Ishikawa (cell line): ENCODE data around the gene TRPM3.

ENCODE experiments used
- CEBPB ChIP-seq: IDR thresholded peaks from 2 replicates; pipeline ENCODE4 v1.6.1; 2012
- CREB1 ChIP-seq: IDR thresholded peaks from 2 replicates; pipeline ENCODE4 v1.6.1; 2012; ENCODE audit warnings: low read depth
- EGR1 ChIP-seq: IDR thresholded peaks from 2 replicates; pipeline ENCODE4 v1.6.1; 2012
- EP300 ChIP-seq: IDR thresholded peaks from 2 replicates; pipeline ENCODE4 v1.6.1; 2012; ENCODE audit warnings: borderline replicate concordance
- NFIC ChIP-seq: IDR thresholded peaks from 2 replicates; pipeline ENCODE4 v1.6.1; 2012
- RAD21 ChIP-seq: IDR thresholded peaks from 2 replicates; pipeline ENCODE4 v1.6.1; 2012; ENCODE audit warnings: low read depth
- REST ChIP-seq: IDR thresholded peaks from 2 replicates; pipeline ENCODE4 v1.6.1; 2012; ENCODE audit warnings: low read depth, mild to moderate bottlenecking
- TAF1 ChIP-seq: IDR thresholded peaks from 2 replicates; pipeline ENCODE4 v1.6.1; 2012; ENCODE audit warnings: low read depth, mild to moderate bottlenecking
- TCF12 ChIP-seq: IDR thresholded peaks from 2 replicates; pipeline ENCODE4 v1.6.1; 2012; ENCODE audit warnings: low read depth
- TEAD4 ChIP-seq: IDR thresholded peaks from 2 replicates; pipeline ENCODE4 v1.6.1; 2012
- YY1 ChIP-seq: IDR thresholded peaks from 2 replicates; pipeline ENCODE4 v1.6.1; 2012; ENCODE audit warnings: low read depth
- ZBTB7A ChIP-seq: IDR thresholded peaks from 2 replicates; pipeline ENCODE4 v1.6.1; 2012; ENCODE audit warnings: low read depth
- TF ChIP-seq, protein P1 (sequence below): IDR thresholded peaks from 2 replicates; pipeline ENCODE4 v1.6.1; 2012
- TF ChIP-seq, protein P2 (sequence below): IDR thresholded peaks from 2 replicates; pipeline ENCODE4 v1.6.1; 2012

TRPM3 gene

DNA sequence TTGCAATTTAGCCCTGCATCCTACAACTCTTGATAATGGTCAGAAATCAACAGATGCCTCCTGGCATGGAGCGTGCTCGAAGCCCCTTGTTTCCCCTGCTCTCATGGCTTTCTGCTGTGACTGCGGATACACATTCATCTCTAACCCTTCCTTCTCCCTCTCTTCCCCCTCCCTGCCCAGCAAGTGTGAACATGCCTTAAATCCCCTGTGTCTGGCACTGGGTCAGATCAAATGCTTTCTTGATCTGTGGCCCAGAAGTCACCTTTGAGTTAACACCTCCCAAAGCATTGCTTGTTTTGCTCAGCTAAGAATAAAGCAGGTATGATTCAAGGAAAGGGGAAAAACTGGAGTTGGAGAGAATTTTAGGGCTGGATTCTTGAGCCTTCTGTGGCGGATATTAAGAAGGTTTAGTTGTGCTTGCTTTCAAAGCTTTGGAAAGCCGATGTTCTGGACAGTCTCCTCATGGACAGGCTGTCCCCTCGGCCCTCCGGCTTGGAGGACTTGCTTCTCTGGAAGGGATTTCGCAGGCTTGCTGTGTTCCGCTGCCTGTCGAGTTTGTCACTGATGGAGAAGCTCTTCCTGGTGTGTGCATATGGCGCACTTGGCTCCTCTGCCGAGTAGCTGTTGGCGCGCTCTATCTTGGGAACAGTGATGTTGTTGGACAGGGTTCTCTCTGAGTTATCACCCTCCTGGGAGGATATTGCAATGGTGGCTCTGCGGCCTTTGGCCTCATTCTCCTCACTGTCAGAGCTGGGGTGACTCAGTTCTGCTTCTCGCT lies 585.7 kb downstream of the TRPM3 start:
- no peak for TF ChIP-seq EGR1
- TF ChIP-seq TAF1: no peak

DNA sequence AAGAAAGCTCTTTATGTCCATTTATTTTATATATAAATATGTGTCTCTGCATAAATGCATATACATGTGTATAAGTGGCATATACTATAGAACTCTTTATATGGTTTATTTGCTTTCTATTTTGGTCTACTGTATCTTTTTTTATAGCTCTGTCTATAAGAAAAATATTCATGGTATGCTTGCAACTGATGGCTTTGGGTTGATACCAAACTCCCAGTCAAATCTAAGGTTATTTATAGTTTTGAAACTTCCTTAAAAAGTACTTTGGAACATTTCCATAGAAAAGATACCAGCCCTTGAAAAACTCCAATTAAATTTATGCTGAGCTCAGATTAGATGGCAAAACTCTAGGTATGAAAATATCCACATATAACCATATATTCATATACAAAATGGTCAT lies 587.0 kb downstream of the TRPM3 start:
- TF ChIP-seq REST: no peak
- no peak for TF ChIP-seq RAD21
- no peak for TF ChIP-seq TEAD4
- TF ChIP-seq CEBPB: no peak
- TF ChIP-seq, protein P1, sequence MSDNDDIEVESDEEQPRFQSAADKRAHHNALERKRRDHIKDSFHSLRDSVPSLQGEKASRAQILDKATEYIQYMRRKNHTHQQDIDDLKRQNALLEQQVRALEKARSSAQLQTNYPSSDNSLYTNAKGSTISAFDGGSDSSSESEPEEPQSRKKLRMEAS: no peak
- no peak for TF ChIP-seq TCF12
- no peak for TF ChIP-seq ZBTB7A

DNA sequence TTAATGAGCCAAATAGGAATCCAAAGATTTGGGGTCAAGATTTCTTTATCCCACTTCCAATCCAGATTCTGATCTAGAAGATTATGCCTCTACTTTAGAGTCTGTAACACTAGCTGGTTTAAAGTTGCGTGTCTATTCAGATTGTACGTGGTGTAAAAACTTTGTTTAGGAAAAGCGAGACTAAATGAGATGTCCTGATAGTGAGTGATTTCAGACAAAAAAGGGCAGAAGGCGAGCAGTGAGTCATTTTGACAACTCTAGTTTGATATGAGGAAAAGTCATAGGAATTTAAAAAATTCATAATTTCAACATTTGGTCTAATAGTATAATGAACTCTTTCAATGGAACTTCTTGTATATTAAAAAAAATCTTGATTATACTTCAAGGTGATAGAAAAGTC lies 587.4 kb downstream of the TRPM3 start:
- TF ChIP-seq, protein P2, sequence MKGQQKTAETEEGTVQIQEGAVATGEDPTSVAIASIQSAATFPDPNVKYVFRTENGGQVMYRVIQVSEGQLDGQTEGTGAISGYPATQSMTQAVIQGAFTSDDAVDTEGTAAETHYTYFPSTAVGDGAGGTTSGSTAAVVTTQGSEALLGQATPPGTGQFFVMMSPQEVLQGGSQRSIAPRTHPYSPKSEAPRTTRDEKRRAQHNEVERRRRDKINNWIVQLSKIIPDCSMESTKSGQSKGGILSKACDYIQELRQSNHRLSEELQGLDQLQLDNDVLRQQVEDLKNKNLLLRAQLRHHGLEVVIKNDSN: no peak
- TF ChIP-seq, protein P1: no peak
- TF ChIP-seq YY1: no peak
- TF ChIP-seq NFIC: no peak
- TF ChIP-seq RAD21: no peak
- no peak for TF ChIP-seq ZBTB7A
- no peak for TF ChIP-seq TAF1
- TF ChIP-seq TEAD4: no peak
- no peak for TF ChIP-seq TCF12
- no peak for TF ChIP-seq CEBPB

DNA sequence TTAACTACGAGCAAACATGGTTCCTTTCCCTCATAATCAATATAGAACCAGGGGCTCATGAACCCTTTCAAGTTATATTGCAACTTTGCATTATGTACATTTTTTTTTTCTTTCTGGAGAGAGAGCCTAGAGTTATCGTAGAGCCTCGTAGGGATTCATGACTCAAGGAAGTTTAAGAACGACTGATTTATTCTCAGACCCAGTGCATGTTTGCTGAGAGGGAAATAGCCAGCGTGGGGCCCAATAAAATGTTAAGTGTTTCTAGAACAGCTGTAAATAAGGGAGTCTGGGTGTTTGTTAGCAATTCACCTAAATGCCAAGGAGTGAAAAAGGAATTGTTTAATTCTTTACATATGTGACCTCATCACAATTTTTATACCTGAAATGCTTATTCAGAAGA lies 587.9 kb downstream of the TRPM3 start:
- no peak for TF ChIP-seq TAF1
- TF ChIP-seq REST: no peak
- TF ChIP-seq CEBPB: no peak
- TF ChIP-seq RAD21: no peak
- TF ChIP-seq ZBTB7A: no peak
- TF ChIP-seq TCF12: no peak
- TF ChIP-seq, protein P2: no peak
- no peak for TF ChIP-seq CREB1
- TF ChIP-seq EGR1: no peak
- TF ChIP-seq, protein P1: no peak

DNA sequence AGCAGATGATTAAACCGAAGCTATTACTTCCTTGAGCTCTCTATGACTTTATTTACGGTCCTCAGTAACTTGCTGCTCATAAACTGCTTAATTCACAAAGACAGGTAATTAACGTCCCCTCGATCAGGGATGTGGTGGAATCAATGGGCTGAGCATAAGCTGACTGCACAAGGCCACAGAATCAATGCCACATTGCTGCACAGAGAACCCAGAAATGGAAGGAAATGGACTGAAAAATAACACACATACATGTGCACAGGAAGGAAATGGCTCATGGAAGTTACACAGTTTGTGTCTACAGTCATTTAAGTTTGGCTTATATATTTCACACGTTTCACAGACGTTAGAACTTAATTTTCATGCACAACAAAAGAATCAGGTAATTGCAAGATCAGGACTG lies 588.7 kb downstream of the TRPM3 start:
- no peak for TF ChIP-seq TCF12
- no peak for TF ChIP-seq RAD21
- TF ChIP-seq YY1: no peak
- TF ChIP-seq CEBPB: no peak
- TF ChIP-seq, protein P2: no peak
- TF ChIP-seq EP300: no peak
- TF ChIP-seq TEAD4: no peak
- TF ChIP-seq ZBTB7A: no peak
- TF ChIP-seq EGR1: no peak
- TF ChIP-seq REST: no peak
- TF ChIP-seq TAF1: no peak
